Hepatic stellate cell (primary cell): Measurements from ENCODE around the gene SAXO2.
"Not testable (repeated sequence)": the region's sequence is repeated elsewhere in the genome, so short reads cannot be mapped to it uniquely, and the experiment has no call there.

Source experiments
- DNase-seq: peaks from one replicate; pipeline ENCODE4 v3.0.0; 2011; ENCODE audit warnings: low spot score

The SAXO2 gene

DNA sequence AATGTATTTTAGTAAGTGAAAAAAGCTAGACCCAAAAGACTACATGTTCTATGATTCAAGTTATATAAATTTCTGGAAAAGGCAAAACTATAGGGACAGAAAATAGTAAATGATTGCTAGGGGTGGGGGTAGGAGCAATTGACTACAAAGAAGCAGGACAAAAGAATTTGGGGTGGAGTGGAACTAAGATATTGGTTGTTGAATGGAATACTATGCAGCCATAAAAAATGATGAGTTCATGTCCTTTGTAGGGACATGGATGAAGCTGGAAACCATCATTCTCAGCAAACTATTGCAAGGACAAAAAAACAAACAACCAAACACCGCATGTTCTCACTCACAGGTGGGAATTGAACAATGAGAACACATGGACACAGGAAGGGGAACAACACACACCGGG is 25.6 kb downstream of the SAXO2 start:
- not testable (repeated sequence) for DNase-seq

DNA sequence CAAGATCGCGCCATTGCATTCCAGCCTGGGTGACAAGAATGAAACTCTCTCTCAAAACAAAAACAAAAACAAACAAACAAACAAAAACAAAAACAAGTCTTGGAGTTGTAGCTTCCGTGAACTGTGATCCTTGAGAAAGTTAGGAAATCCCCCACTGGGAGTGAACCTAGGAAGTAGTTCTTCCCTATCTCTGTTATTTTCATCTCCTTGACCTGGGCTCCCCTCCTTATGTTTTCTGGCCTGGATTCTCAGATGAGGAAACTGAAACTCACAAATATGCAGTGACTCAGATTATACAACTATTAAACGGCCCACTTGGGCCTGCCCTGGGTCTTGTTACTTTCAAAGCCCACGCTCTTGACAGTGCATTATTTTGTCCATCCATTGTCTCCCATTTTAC is 29.7 kb downstream of the SAXO2 start:
- DNase-seq, result no peak

DNA sequence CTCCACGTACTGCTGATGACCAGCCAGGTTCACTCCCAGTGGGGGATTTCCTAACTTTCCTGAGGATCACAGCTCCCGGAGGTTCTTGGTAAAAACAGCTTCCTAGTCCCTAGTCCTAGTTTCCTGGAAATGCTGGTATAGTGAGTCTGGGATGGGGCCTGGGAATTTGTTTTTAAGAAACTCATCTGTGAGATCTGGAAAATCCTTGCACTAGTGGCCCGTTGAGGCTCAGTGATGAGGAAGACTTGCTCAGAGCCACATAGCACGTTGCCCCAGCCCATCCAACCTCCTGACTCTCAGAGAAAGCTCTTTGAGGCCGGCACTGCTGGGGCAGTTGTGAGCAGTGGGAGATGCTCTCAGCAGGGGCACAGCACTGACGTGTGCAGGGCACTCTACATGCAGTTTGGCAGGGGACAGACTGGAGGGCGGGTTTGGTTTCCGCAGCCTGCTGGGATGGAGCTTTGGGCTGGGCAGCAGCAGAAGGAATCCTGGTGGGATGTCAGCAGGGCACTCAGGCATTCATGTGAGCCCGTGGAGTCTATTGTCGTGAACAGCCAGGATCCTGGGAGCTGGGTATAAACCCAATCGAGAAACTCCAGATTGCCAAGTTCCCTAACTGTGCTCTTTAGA is 31.6 kb downstream of the SAXO2 start:
- no peak for DNase-seq

DNA sequence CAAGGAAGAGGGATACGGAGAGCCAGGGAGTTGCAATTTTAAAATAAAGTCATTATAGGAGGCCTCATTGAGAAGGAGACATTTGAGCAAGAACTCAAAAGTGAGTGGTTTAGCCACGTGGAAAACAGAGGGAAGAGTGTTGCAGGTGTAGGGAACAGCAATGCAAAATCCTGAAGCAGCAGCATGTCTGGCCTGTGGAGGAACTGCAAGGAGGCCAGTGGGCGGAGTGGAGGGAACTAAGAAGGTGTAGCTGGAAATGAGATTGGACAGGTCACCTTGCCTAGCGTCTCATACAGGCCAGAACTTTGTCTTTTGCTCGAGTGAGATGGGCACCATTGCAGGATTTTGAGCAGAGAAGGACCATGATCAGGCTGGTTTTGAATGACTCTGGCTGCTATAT is 34.9 kb downstream of the SAXO2 start:
- no peak for DNase-seq

DNA sequence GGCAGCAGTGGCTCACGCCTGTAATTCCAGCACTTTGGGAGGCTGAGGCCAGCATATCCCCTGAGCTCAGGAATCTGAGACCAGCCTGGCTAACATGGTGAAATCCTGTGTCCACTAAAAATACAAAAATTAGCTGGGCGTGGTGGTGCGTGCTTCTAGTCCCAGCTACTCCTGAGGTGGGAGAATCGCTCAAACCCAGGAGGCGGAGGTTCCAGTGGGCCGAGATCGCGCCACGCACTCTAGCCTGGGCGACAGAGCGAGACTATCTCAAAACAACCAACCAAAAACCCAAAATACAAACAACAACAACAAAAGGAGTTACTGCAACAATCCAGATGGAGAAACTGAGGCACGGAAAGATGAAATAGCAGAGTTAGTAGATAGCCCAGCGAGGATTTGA is 35.4 kb downstream of the SAXO2 start:
- no peak for DNase-seq

DNA sequence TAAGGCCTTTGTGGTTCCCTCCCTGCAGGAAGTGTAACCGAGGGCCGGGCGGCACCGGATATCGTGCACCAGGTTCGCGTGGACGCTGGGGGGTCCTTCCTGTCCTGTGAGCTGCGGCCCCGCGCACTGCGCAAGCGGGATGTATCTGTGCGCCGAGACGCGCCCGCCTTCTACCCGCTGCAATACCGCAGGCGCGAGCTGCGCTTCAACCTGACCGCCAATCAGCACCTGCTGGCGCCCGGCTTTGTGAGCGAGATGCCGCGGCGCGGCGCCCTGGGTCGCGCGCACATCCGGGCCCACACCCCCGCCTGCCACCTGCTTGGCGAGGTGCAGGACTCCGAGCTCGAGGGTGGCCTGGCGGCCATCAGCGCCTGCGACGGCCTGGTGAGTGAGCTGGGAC is 35.9 kb downstream of the SAXO2 start:
- DNase-seq, result no peak

DNA sequence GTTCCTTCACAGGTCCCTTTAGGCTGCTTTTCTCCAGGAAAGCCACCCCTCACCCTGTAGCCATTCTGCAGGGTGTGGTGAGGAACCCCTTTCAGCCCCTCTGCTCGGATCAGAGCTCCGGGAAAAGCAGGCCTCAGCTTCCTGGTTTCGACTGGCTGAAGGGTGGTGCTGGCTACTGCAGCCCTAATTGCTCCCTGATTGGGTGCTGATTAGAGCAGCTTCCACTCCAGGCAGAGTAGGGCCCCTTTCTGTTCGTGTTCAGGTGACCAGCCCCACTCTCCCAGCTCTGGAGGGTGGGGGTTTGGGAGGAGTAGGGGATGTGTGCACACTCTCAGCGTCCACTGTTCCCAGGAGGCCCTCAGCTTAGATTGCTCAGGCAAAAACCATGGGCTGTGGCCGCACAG is 36.9 kb downstream of the SAXO2 start:
- DNase-seq, result not testable (repeated sequence)

DNA sequence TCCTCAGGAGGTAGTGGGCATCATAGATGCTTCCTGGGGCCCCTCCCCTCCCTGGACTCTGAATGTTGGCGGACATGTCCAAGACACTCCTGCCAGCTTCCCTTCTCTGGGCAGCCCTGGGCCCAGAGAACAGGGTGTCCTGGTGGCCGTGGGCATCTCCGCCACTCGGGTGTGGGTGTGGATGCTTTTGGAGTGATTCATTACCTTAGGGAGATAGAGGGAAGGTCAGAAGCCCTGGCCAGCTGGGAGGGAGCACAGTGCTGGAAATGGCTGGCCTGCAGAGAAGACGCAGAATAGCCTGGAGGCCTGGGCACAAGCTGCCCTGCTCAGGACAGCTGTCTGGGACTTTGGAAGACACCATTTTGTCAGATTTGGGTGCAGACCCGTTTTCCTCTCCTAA is 37.7 kb downstream of the SAXO2 start:
- peak; percentile 54 for DNase-seq

DNA sequence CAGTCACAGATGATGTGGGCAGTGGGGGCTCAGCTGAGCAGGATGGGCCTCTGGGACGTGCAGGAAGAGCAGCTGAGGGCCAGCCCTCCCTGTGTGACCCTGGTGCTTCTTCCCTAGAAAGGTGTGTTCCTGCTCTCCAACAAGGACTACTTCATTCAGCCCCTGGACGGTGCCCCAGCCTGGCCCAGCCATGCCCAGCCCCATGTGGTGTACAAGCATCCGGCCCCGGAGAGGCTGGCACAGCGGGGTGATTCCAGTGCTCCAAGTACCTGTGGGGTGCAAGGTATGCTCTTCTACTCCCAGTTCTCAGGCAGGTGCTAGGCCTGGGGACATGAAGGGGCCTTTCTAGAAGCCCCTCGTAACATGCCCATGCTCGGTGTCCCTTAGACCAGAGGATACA is 38.3 kb downstream of the SAXO2 start:
- no peak for DNase-seq

DNA sequence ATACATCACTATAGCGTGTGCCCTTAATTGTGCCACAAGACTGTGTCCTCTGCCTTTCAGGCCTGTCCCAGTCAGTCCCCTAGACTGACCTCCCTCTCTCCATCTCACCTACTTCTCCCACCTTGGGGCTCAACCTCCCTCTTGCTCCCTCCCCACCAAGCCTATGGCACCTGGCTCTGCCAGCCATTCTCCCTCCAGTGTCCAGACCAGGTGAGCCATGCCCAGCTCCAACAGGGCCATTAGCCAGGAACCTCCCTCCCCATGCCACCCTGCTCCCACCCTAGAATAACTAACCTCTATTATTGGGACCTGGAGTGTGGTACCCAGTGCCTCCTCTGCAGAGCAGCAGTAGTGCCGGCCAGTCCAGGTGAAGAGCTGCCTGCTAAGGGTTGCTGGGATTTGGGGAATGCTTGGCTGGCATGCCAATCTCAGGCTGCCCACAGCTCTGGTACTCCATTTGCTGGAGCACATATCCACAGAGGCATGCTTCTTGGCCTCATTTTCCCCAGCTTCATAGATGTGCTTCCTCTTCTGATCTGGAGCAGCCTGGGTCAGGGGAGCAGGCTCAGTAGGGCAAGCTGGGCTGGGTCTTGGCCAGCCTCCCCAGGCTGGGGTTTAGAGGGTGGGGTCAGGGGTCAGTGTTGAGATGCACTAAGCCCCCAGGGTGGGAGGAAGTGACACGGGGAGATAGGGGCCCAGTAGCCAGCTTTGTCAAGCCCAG is 38.8 kb downstream of the SAXO2 start:
- DNase-seq, result no peak

DNA sequence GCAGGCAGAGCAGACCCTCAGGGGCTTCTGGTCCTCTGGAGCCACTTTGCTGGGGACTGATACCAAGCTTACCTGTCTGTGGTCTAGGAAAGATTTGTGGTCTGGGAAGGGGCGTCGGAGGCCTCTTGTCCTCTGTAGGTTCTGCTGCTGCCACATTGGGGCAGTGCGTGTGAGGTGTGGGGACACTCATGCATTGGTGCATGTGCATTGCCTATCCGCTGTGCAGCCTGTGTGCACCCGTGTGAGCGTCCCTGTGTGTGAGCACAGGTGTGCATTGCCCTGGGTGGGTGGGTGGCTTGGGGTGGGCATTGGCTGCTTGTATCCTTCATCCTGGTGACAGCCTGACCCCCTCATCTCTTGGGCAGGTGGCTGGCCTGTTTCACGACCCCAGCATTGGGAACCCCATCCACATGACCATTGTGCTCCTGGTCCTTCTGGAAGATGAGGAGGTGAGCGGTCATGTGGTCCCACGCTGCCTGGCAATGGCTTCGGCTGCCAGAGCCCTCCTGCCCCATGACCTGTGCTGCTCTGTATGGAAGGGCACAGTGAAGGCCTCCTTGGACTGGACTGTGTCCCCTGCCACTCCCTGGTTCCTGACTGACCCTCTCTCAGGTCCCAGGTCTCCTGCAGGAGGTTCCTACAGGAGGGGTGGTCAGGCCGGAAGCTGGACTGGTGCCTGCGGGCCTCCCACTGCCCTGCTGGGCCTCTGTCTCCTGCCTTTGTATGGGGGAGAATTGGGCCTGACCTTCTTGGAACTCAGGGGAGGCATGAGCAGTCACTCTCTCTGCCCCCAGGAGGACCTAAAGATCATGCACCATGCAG is 41.5 kb downstream of the SAXO2 start:
- DNase-seq, result no peak

DNA sequence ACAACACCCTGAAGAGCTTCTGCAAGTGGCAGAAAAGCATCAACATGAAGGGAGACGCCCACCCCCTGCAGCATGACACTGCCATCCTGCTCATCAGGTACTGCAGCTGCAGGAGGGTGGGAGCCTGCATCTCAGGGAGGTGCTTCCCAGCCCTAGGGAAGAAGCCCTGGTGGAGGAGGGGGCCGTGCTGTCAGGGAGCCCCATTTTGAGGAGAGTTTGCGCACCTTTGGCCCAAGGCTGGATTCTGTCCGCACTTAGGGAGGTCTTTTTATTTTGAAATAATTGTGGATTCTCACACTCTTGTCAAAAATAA is 42.1 kb downstream of the SAXO2 start:
- DNase-seq, result no peak

DNA sequence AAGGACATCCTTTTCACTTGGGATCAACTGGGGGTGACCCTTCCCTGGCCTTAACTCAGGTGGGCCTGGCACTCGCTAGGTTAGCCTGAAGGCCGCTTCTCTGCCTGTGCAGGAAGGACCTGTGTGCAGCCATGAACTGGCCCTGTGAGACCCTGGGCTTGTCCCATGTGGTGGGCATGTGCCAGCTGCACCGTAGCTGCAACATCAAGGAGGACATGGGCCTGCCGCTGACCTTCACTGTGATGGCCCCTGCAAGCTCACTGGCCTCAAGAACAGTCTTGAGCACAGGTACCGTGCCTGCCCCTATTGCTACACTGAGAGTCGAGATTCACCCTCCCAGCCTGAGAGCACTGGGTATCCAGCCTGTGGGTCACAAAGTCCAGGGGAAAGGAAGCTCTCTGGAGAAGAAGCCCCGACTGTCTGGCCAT is 43.0 kb downstream of the SAXO2 start:
- no peak for DNase-seq

DNA sequence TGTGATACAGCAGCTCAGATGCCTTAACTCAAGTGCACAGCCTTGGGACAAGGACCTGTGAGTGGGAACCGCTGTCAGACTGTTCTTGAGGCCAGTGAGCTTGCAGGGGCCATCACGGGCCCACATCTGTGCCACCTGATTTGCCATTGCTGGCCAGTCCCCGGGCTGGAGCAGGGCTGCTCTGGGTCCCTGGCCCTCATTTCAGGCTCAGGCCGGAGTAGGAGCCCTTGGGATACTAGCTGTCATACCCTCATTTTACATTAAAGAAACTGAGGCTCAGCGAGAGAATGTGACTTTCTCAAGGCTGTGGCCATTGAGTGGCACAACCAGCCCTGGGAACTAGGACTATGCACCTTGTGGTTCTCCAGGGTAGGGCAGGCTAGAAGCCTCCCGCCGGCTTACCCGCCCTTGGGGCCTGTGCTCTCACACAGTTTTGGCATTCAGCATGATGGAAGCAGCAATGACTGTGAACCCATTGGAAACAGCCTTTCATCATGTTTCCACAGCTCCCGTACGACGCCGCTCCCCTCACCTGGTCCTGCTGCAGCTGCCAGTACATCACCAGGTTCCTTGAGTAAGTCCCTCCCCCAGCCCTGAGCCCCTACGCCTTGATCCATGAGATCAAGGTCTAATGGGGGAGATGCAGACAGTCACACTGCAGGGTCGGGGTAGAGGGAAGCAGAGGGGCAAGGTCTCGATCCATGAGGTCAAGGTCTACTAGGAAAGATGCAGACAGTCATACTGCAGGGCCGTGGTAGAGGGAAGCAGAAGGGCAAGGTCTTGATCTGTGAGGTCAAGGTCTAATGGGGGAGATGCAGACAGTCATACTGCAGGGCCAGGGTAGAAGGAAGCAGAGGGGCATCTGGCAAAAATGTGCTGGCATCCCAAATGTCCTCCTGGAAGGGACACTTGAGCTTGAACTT is 44.4 kb downstream of the SAXO2 start:
- DNase-seq, result no peak

DNA sequence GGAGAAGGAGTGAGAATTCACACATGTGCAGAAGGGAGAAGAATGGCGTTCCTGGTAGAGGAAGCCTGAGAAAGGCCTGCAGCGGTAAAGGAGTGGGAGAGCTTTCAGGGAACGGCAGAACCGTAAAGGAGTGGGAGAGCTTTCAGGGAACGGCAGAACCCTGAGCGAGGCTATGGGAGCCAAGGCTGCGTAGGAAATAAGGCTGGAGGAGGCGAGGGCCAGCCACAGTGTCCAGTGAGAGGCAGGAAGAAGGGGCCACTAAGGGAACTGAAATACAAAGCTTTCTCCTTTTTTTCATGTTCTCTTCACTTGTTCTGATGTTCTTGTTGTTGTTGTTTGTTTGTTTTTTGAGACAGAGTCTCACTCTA is 45.1 kb downstream of the SAXO2 start:
- DNase-seq, result no peak

DNA sequence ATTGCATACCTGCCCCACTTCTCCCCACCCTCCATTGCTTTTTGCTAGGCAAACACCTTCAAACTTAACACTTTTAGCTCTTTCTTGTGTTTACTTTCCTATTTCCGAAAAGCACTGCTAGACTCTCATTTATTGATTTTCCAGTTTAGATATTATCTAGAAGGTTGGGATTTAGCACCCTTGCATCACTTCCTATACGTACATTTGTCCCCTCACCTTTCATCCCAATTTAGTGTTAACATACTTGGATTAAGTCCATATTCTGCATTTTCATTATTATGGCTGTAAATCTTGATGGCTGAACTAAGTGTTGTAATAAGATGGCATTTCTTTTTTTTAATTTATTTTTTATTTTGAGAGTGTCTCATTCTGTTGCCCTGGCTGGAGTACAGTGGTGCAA is 47.2 kb downstream of the SAXO2 start:
- no peak for DNase-seq

DNA sequence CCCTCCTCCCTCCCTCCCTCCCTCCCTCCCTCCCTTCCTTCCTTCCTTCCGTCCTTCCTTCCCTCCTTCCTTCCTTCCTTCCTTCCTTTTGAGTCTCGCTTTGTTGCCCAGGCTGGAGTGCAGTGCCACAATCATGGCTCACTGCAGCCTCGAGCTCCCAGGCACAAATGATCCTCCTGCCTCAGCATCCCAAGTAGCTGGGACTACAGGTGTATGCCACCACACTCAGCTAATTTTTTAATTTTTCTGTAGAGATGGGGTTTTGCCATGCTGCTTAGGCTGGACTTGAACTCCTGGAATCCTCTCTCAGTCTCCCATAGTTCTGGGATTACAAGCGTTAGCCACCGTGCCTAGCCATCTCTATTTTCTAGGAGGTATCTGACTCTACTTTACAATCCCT is 48.7 kb downstream of the SAXO2 start:
- DNase-seq, result not testable (repeated sequence)

DNA sequence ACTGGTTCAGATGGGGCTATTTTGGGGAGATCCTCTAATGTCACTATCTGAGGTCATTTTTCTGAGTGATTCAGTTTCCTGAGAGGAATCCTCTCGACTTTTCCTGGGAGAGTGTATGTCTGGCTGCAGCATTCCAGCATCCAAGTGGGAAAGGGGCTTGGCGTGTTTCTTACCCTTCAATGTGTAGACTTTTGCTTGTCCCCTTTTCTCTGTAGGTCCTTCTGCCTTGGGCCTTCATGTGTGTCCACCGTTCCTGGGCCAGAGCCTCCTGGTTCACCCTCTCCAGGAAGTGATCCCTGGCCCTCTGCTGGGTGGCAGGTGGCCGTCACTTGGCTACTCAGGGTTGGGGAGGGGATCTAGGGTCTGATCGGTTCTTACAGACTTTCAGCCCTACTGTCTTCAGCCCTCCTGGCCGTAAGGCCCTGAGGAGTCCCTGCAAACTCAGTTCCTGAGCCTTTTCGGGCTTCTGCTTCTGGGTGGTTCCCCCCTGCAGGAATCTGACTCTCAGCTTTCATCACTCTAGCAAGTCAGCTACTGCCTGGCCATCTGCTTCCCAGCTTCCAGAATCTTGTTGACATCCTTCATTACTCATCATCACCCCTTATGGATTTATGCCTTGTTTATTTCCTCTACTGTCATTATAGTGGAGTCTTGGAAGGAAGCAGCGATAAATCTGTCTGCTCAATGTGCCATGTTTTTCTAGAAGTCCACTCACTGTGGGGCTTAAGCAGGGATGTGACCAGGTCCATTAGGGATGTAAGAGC is 50.1 kb downstream of the SAXO2 start:
- no peak for DNase-seq

DNA sequence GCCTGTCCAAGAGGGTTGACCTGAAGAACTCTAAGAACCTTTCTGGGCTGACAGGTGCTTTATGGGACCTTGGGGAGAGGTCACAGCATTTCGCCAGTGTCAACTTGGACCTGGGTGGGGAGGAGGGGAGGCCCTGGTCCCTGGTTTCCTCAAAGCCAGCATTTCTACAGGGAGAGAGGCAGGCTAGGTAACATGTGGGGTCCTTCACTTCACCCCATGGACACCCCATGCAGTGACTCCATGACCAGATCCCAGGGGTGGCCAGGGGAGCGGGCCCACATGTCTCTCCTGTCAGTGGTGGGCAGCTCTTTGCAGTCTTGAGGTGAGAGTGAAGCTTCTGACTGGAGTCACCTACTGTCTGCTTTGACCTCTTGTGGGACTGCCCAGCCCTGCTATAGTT is 50.8 kb downstream of the SAXO2 start:
- DNase-seq, result no peak

DNA sequence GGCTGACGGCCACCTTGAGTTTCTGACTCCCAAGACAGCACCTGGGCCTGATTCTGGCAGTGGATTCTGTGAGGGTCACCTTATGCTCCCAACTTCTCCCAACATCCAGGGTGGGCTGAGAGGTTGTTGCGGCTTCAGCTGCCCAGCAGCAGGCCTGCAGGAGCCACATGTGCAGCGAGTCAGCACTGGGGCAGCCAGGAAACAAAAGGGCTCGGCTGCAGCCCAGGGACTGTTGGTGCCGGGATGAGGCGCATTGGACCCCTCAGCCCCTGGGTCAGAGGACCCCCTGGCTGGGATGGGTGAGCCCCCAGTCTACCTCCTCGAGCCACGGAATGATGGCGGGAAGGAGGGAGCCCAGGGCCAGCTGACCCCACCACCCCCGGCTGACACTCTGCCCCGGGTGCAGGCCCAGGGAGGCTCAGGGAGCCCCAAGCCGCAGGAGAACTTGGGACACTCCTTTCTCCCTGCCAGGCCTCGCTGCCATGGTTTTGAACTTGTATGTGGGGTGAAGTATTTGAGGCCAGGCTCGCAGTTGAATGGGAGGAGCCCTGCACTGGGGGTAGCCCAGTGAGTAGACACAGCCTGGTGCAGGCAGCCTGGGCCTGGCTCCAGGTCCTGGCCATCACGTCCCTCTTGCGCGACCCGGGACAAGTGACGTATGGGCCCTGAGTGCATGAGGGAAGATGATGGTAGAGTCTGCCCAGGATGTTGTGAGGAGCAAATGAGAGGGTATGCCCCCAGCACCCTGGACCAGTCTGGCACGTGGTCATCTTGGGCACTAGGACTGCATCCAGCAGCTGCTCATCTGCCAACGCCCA is 51.5 kb downstream of the SAXO2 start:
- not testable (repeated sequence) for DNase-seq
